Stimulated activated CD4-positive, alpha-beta T cell treated with anti-CD3 and anti-CD28 coated beads, Interleukin-12 subunit alpha, Interleukin-12 subunit beta, amount 100 ng/mL, for 4 hours (primary cell): Measurements from ENCODE around the gene THAP5.

Experiments
- DNase-seq: peaks from one replicate; pipeline ENCODE4 v3.0.0-alpha.2; 2020

THAP5 gene

DNA sequence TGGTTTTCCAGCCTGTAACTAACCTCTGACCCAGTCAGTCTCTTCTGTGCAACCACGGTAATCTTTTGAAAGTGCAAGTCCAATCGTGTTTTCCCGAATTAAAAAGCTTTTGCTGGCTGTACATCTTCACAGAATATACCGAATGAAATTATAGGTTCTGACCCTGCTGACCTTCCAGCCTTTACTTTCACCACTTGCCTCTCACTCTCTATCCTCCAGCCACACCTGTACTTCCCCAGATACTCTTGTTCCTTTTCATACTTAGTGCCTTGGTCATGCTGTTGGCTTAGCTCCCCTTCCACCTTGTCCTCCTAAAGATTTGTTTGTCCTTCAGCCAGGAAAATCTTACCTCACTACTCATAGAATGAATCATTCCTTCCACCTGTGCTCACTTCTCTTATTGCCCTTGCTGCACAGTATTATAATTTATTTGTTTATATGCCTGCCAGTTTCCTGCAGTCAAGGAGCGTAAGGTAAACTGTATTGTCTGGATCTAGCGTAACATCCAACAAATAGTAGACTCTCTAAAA is 41.3 kb downstream of the THAP5 start:
- no peak for DNase-seq

- no peak for DNase-seq
Observed at GRCh38 chr7:108526768-108527017, 42.8 kb downstream of the THAP5 start.

- DNase-seq = peak; percentile 100
Observed at GRCh38 chr7:108525985-108526767, 43.3 kb downstream of the THAP5 start, which contains the start of gene PNPLA8. TSS of gene PNPLA8 (minus strand) at chr7:108526135. CDS start at chr7:108515491, 10,644 bp downstream.

- DNase-seq = no peak
Observed at GRCh38 chr7:108525327-108525984, 44.0 kb downstream of the THAP5 start.

DNA sequence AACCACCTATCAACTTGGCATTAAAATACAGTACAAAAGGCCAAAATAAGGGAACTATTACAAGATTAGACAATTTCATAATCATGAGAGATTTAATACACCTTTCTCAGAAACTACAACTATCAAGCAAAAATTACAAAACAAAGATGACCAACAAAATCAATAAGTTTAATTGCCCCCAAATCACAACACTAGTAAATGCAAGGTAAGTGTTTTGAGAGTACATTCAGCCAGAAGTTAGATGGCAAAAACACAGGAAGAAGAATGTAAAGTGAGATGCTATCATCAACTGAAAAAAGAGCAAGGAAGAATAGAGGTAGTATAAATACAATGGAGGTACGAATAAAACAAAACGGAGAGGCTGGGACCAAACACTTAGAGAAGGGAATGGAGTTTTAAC is 46.7 kb downstream of the THAP5 start:
- DNase-seq = no peak

GRCh38 chr7:108517951-108518350 is 51.6 kb downstream of the THAP5 start:
- DNase-seq = no peak

DNA sequence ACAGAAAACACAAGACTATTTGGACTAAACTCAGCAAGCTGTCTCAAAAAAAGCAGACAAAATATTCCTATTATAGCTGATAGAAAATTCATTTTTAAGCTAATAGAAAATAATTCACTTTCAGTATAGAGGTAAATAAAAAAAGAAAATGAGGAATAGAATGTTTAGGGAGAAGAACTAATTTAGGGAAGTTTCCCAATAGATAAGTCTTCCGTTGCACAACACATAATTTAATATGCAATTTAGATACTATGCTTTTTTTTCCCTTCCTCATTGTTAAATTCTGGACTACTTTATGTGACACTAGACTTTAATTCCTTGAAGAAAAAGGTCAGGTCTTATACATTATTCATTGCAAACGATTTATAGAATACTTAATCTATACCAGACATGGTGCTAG is 53.9 kb downstream of the THAP5 start:
- no peak for DNase-seq

DNA sequence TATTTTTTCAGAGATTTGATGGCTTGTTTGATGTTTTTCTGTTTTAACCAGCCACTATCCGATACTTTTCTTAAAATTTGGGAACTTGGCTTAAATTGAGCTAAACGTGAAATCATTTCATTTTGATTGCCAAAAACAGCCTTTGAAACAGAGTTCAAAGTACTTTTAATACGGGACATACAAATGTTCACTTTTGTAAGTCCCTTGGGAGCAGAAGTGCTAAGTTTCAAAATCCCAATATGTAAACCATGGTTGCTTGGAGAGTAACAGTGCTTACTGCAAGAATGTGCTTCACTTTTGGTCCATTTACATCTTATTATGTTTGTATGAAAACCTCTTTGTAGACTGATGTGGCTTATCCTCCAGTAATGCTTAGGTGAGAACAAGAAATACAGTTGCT is 54.5 kb downstream of the THAP5 start:
- no peak for DNase-seq
